HepG2 (cell line): ENCODE measurements around the gene MTCH2. TPM values are rescaled to one million over a fixed set of nuclear protein-coding genes. Genes with fewer than 3 reads are reported as not detected.

Experiments used
- ATAC-seq: fragments of 200-7000 bp; cut with Tn5 transposase; 3 replicates; pipeline ENCODE4 v1.9.1; 2020; ENCODE audit warnings: mild to moderate bottlenecking, moderate library complexity
- BruUV-seq: library from RNA; stranded (reverse); fragments of 400-500 nt; replicated peaks from 2 replicates; lab custom pipeline; 2021; lab: Mats Ljungman, UMichigan
- CTCF ChIA-PET: fragments of 300-600 bp; formaldehyde crosslinking; extraction: SDS; loops from one replicate; lab custom pipeline; 2021; ENCODE audit warnings: low total read pairs, inconsistent platforms, low intra/inter-chr PET ratio; lab: Yijun Ruan, JAX
- POLR2A ChIA-PET: fragments of 350-600 bp; sonication (Branson Sonifier 250); formaldehyde crosslinking; loops from one replicate; lab custom pipeline; 2020; ENCODE audit warnings: antibody characterized with exemption, inconsistent platforms; lab: Yijun Ruan, JAX
- DNase-seq: peaks from one replicate; pipeline ENCODE4 v3.0.0-alpha.2; 2015; ENCODE audit warnings: low spot score
- FAIRE-seq: peaks from 3 replicates; lab custom pipeline; 2011; peaks lifted over from hg19 to GRCh38; lab: Jason Lieb, UNC
- H2AFZ ChIP-seq: one replicate; pipeline ENCODE4 v1.6.1; 2011; ENCODE audit warnings: low read length, inconsistent platforms
- H3K27ac ChIP-seq: fragments of 300-600 bp; 3 replicates; pipeline ENCODE4 v1.8.0; 2011; ENCODE audit warnings: mixed run types, mild to moderate bottlenecking, mixed read lengths, low read length, inconsistent platforms; ENCODE audit not compliant: insufficient read depth; ENCODE audit errors: extremely low read length
- H3K27me3 ChIP-seq, 2 experiments: fragments of 200-600 bp in 1 of 2; 2 replicates in 1 of 2; 3 replicates in 1 of 2; pipeline versions ENCODE4 v1.6.0 to v1.8.0; 2011; ENCODE audit warnings: low read length in 2 of 2, mild to moderate bottlenecking in 2 of 2, moderate library complexity in 2 of 2, inconsistent platforms in 1 of 2; ENCODE audit not compliant: insufficient read depth in 2 of 2, control insufficient read depth in 1 of 2
- H3K36me3 ChIP-seq, 2 experiments: fragments of 200-600 bp in 1 of 2; replicated peaks in 1 of 2; 2 replicates in 1 of 2; 3 replicates in 1 of 2; pipeline versions ENCODE4 v1.5.1 to v1.8.0; 2011; ENCODE audit warnings: low read length in 2 of 2, inconsistent platforms in 1 of 2; ENCODE audit not compliant: insufficient read depth in 2 of 2, control insufficient read depth in 1 of 2
- H3K4me1 ChIP-seq: 2 replicates; pipeline ENCODE4 v1.5.1; 2012; ENCODE audit warnings: low read length, inconsistent platforms; ENCODE audit not compliant: insufficient read depth
- H3K4me2 ChIP-seq: 2 replicates; pipeline ENCODE4 v1.6.0; 2011; ENCODE audit warnings: low read depth, low read length, inconsistent platforms
- H3K4me3 ChIP-seq, 3 experiments: fragments of 200-600 bp in 1 of 3; sonication (generic), shearing (Covaris generic) in 1 of 3; replicated peaks in 1 of 3; 2 replicates each; pipeline ENCODE4 v1.5.1; 2011 to 2016; ENCODE audit warnings: low read length in 3 of 3, inconsistent platforms in 2 of 3, low read depth in 2 of 3, mild to moderate bottlenecking in 2 of 3, control low read depth in 1 of 3, mixed read lengths in 1 of 3; ENCODE audit not compliant: insufficient read depth in 1 of 3
- H3K79me2 ChIP-seq: one replicate; pipeline ENCODE4 v1.6.1; 2011; ENCODE audit warnings: low read length, inconsistent platforms; ENCODE audit not compliant: insufficient read depth
- H3K9ac ChIP-seq: 2 replicates; pipeline ENCODE4 v1.6.0; 2011; ENCODE audit warnings: mild to moderate bottlenecking, low read depth, low read length, inconsistent platforms; ENCODE audit not compliant: insufficient read depth
- H3K9me3 ChIP-seq: 2 replicates; pipeline ENCODE4 v1.5.1; 2012; ENCODE audit warnings: mild to moderate bottlenecking, low read length
- H4K20me1 ChIP-seq: 2 replicates; pipeline ENCODE4 v1.6.0; 2011; ENCODE audit warnings: inconsistent platforms, mild to moderate bottlenecking, low read length, moderate library complexity; ENCODE audit not compliant: insufficient read depth
- ARNT ChIP-seq: fragments of 450-650 bp; IDR thresholded peaks from 2 replicates; pipeline ENCODE4 v1.6.1; 2017
- ATF1 ChIP-seq: IDR thresholded peaks from 2 replicates; pipeline ENCODE4 v1.6.1; 2016; ENCODE audit warnings: mild to moderate bottlenecking, control low read depth
- ATF5 ChIP-seq: sonication (generic); formaldehyde crosslinking; IDR thresholded peaks from 2 replicates; pipeline ENCODE4 v1.4.0; 2020; ENCODE audit warnings: mild to moderate bottlenecking, low read depth, missing genetic modification reagents
- CCAR2 ChIP-seq: fragments of 200-400 bp; formaldehyde crosslinking; optimal IDR thresholded peaks from 2 replicates; pipeline ENCODE3; 2018; ENCODE audit warnings: low read depth, mild to moderate bottlenecking, low read length, moderate library complexity
- CENPT ChIP-seq: sonication (generic); formaldehyde crosslinking; IDR thresholded peaks from 2 replicates; pipeline ENCODE4 v1.8.0; 2022; ENCODE audit warnings: low read depth, mild to moderate bottlenecking, moderate library complexity, missing genetic modification reagents
- DMAP1 ChIP-seq: IDR thresholded peaks from 2 replicates; pipeline ENCODE4 v1.6.1; 2016
- DPF2 ChIP-seq: sonication (generic); formaldehyde crosslinking; IDR thresholded peaks from 2 replicates; pipeline ENCODE4 v1.4.0; 2020; ENCODE audit warnings: mild to moderate bottlenecking, low read depth, missing genetic modification reagents, borderline replicate concordance
- FIP1L1 ChIP-seq: fragments of 200-400 bp; formaldehyde crosslinking; IDR thresholded peaks from 2 replicates; pipeline ENCODE4 v1.6.1; 2018; ENCODE audit warnings: low read depth, mild to moderate bottlenecking, low read length, moderate library complexity, borderline replicate concordance; ENCODE audit not compliant: insufficient read depth
- FOXK1 ChIP-seq: sonication (generic); formaldehyde crosslinking; IDR thresholded peaks from 2 replicates; pipeline ENCODE4 v1.4.0; 2020; ENCODE audit warnings: low read depth, missing genetic modification reagents, borderline replicate concordance
- GABPA ChIP-seq, 2 experiments: IDR thresholded peaks; 2 replicates each; pipeline ENCODE4 v1.6.1; 2011 to 2016; ENCODE audit warnings: low read depth in 2 of 2, low read length in 1 of 2, missing biosample characterization in 1 of 2, missing genetic modification characterization in 1 of 2
- GTF2F1 ChIP-seq: fragments of 150-350 bp; IDR thresholded peaks from 2 replicates; pipeline ENCODE4 v1.6.1; 2014; ENCODE audit warnings: low read length
- NFRKB ChIP-seq: fragments of 450-650 bp; IDR thresholded peaks from 2 replicates; pipeline ENCODE4 v1.6.1; 2017
- NKX3-1 ChIP-seq: sonication (generic); formaldehyde crosslinking; IDR thresholded peaks from 2 replicates; pipeline ENCODE4 v1.5.0; 2020; ENCODE audit warnings: missing genetic modification reagents
- RBM39 ChIP-seq: fragments of 200-400 bp; formaldehyde crosslinking; IDR thresholded peaks from one replicate; pipeline ENCODE4 v1.6.1; 2018; ENCODE audit warnings: antibody characterized with exemption, mild to moderate bottlenecking, low read depth, low read length; ENCODE audit not compliant: poor library complexity, severe bottlenecking
- RFXAP ChIP-seq: sonication (generic); formaldehyde crosslinking; IDR thresholded peaks from 2 replicates; pipeline ENCODE4 v1.4.0; 2020; ENCODE audit warnings: missing genetic modification reagents, borderline replicate concordance
- SIX1 ChIP-seq: sonication (generic); formaldehyde crosslinking; IDR thresholded peaks from 2 replicates; pipeline ENCODE4 v1.4.0; 2020; ENCODE audit warnings: missing genetic modification reagents, borderline replicate concordance
- ZNF652 ChIP-seq: IDR thresholded peaks from 2 replicates; pipeline ENCODE4 v1.6.1; 2016; ENCODE audit warnings: low read depth, borderline replicate concordance
- ZNF737 ChIP-seq: sonication (generic); formaldehyde crosslinking; IDR thresholded peaks from 2 replicates; pipeline ENCODE4 v1.5.0; 2020; ENCODE audit warnings: missing genetic modification reagents, mild to moderate bottlenecking, borderline replicate concordance
- ZNF792 ChIP-seq: IDR thresholded peaks from 2 replicates; pipeline ENCODE4 v1.6.1; 2016
- ZNF816 ChIP-seq: sonication (generic); formaldehyde crosslinking; IDR thresholded peaks from 2 replicates; pipeline ENCODE4 v1.8.0; 2022; ENCODE audit warnings: missing genetic modification reagents, mild to moderate bottlenecking, borderline replicate concordance
- WGBS: methylation state at CpG from one replicate; pipeline ENCODE4 v1.1.6; 2017; ENCODE audit warnings: low lambda C conversion rate; 5-methylcytosine and 5-hydroxymethylcytosine counted together
- in situ Hi-C: cut with HindIII; loops from 2 replicates; pipeline ENCODE4 v1.10.0; 2017; ENCODE audit warnings: low pct_unique_long_range_greater_than_20kb; ENCODE audit not compliant: extremely low pct_ligation_motif_present
- intact Hi-C: fragments of 100-400 bp; cut with micrococcal nuclease; formaldehyde crosslinking; loops from one replicate; pipeline ENCODE4 v1.10.0; 2022; ENCODE audit not compliant: unreplicated experiment
- polyA plus RNA-seq, 8 experiments: library from polyadenylated mRNA; depleted of rRNA in 3 of 8; stranded (reverse) in 7 of 8; unstranded in 1 of 8; fragments of >200 nt; fragmentation: Illumina TruSeq in 4 of 8; extraction: Trizol in 4 of 8; gene quantifications; 2 replicates each; pipeline versions ENCODE4 v1.2.1 to v1.2.3, GENCODE V29; 2011 to 2016; ENCODE audit warnings: low read depth in 4 of 8, missing spikeins in 1 of 8, mixed read lengths in 1 of 8; ENCODE audit not compliant: insufficient read depth in 1 of 8
- total RNA-seq, 5 experiments: library from RNA; depleted of rRNA; stranded (reverse); fragments of >200 nt; fragmentation: Illumina TruSeq; extraction: Trizol; gene quantifications; 2 replicates each; pipeline ENCODE4 v1.2.3, GENCODE V29; 2016; ENCODE audit warnings: low read depth in 1 of 5
- TF ChIP-seq, protein P1 (sequence below): sonication (generic); formaldehyde crosslinking; IDR thresholded peaks from 2 replicates; pipeline ENCODE4 v1.8.1; 2023; ENCODE audit warnings: mild to moderate bottlenecking, moderate library complexity, missing genetic modification reagents

Gene MTCH2
- total and polyA plus RNA-seq, 2 of the 13 experiments (the other 11 are each of a cell fraction or from before 2014, with no cell fraction given) = 112 to 272 TPM

- no peak overlapping the region for H3K4me2 ChIP-seq
- peaks cover 10% of the 10 kb centered on the region; the same call in 1 of the 2 replicates for H3K4me1 ChIP-seq
- H3K79me2 ChIP-seq = no peaks in the 10 kb centered on the region
- H3K4me3 ChIP-seq = no peak overlapping the region
- TF ChIP-seq RBM39 = no peak
- TF ChIP-seq NFRKB = no peak
- no peak for TF ChIP-seq CENPT (CRISPR knock-in tag)
- TF ChIP-seq FOXK1 (CRISPR knock-in tag) = no peak
- no peak for TF ChIP-seq SIX1
- H3K36me3 ChIP-seq = no peaks in the 10 kb centered on the region
- WGBS = 83% methylated on average over 2 of the region's 2 CpGs
- H3K9me3 ChIP-seq = no peaks in the 10 kb centered on the region
- in situ Hi-C loops = no loop called here
- FAIRE-seq (no peak), DNase-seq (no peak), ATAC-seq (no peak)
- H3K27ac ChIP-seq = no peak overlapping the region
- H3K9ac ChIP-seq = no peak overlapping the region
- no peaks in the 10 kb centered on the region for H4K20me1 ChIP-seq
- ChIA-PET POLR2A (no interaction called here), CTCF (no interaction called here)
- no TSS peak for BruUV-seq
- no peaks in the 10 kb centered on the region for H3K27me3 ChIP-seq
- intact Hi-C loops = no loop called here
- H2AFZ ChIP-seq = no peak overlapping the region
These were observed 18.9 kb upstream of the MTCH2 start for GRCh38 chr11:47661245-47661644.

DNA sequence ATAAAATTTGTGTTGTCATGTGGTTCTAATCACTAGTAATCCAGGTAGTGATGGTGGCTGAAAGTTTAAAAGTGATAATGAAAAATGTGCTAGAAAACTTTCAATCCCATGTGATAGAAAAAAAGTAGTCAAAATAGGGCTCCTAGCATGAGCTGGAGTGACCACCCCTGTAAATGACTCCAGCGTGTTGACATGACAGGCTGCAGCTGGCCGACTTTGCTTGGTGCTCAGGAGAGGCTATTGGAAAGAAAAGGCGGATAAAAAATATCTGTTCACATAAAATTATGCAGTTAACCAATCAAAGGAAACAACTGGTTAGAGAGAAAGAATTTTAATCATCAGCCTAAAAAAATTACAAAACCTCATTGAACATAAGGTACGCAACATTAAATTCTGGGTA is 16.9 kb upstream of the MTCH2 start:
- ATAC-seq (no peak), FAIRE-seq (no peak)
- no TSS peak for BruUV-seq
- no peak for TF ChIP-seq GTF2F1
- no peak for TF ChIP-seq ATF5
- TF ChIP-seq ARNT = no peak
- TF ChIP-seq DPF2 = no peak
- TF ChIP-seq DMAP1 = no peak
- TF ChIP-seq ZNF737 (CRISPR knock-in tag) = no peak
- TF ChIP-seq FIP1L1 = no peak
- no peak for TF ChIP-seq ZNF652 (CRISPR knock-in tag)
- no peak for TF ChIP-seq GABPA (IDR thresholded peaks at IDR 0.05; ENCODE audit: low read depth, low read length)
- TF ChIP-seq GABPA (CRISPR knock-in tag; IDR thresholded peaks at IDR 0.05; ENCODE audit: low read depth) = no peak
- no peak for TF ChIP-seq ZNF792
- TF ChIP-seq ATF1 = no peak
- TF ChIP-seq RFXAP (CRISPR knock-in tag) = no peak
- TF ChIP-seq NFRKB = no peak
- no peak for TF ChIP-seq NKX3-1 (CRISPR knock-in tag)
- TF ChIP-seq, protein P1, sequence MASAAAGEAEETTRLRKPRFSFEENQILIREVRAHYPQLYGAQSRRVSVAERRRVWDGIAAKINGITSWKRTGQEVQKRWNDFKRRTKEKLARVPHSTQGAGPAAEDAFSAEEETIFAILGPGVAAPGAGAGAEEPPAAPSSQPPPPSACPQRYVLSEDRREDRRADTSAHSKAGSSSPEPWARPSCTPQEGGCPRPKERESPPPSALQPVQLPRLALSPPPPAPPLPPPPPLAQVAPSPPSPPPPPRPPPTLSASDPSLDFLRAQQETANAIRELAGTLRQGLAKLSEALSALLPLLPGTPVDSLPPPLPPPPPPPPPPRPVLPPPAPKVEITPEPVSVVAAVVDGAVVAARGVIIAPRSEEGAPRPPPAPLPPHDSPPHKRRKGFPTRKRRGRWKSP (CRISPR knock-in tag) = no peak
- TF ChIP-seq CCAR2 = no peak
- TF ChIP-seq ZNF816 = no peak

More for the DNA sequence above, 16.9 kb upstream of the MTCH2 start:
- H3K27me3 ChIP-seq = no peaks in the 10 kb centered on the region
- 89% methylated on average over 4 of the region's 4 CpGs for WGBS
- no peak overlapping the region for H3K4me2 ChIP-seq
- POLR2A ChIA-PET = no interaction called here
- in situ Hi-C loops (no loop called here), intact Hi-C loops (no loop called here)
- peaks cover 10% of the 10 kb centered on the region; the same call in 1 of the 2 replicates for H3K4me1 ChIP-seq
- H3K9ac ChIP-seq = no peak overlapping the region
- no peak overlapping the region for H3K4me3 ChIP-seq
- H3K36me3 ChIP-seq = no peaks in the 10 kb centered on the region
- H2AFZ ChIP-seq = no peak overlapping the region
- no peaks in the 10 kb centered on the region for H3K9me3 ChIP-seq
- DNase-seq = no peak
- H3K79me2 ChIP-seq = no peaks in the 10 kb centered on the region
- CTCF ChIA-PET = no interaction called here
- no peaks in the 10 kb centered on the region for H4K20me1 ChIP-seq
- H3K27ac ChIP-seq = no peak overlapping the region
